ENCODE data around the gene SCNN1B.

The SCNN1B gene

GRCh38 chr16:23401139-23401538 lies 99.0 kb downstream of the SCNN1B start:
- no peak for DNase-seq

GRCh38 chr16:23402100-23402499 lies 100.0 kb downstream of the SCNN1B start:
- no peak for DNase-seq

DNA sequence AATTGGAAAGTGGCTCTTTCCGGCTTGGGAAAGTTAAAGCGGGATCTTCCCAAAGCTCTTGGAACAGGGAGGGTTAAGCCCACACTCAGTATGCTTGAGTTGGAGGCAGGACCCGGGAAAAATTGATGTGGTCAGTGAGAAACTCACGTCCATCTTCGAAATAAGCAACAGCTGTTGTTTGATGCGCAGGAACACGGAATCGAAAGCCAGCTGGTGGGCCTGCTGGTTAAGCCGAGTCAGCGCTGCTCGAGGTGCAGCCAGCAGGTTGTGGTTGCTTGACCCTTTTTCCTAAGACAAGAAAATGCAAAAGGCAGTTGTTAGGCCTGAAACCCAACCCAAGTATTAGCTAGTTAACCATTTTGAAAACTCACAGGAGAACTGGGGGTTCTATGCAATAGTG lies 101.4 kb downstream of the SCNN1B start:
- no peak for DNase-seq

- DNase-seq: no peak
Measured at GRCh38 chr16:23406024-23406423, 103.9 kb downstream of the SCNN1B start.

DNA sequence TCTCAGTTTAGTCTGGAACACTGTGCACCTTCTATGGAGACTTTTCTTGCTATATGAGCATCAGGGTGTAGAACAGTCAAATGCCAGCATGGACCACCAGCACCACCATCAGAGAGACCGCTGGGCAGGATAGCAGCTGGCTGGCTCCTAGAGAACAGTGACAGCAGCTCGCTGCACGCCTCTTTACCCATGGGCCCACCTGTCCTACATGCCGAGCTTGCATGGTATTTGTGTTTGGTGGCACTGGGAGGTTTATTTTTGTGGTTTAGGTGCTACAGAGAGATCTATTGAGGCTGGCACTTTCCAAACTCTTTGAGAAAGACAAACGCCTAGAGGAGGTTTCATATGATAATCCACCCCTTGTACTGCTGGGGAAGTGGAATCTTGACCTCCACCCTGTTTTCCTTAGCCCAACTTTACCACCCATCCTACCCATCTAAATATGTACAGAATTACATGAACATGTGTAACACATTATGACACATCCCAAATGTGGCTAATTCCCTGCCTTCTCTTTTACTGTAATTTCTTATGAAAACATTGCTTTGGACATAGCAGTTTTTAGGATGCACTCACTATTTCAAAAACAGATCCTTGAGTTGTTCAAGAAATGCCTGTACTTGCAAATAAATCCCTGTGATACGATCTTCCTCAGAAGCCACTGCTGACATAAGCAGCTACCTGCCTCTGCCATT lies 104.6 kb downstream of the SCNN1B start:
- no peak for DNase-seq

DNA sequence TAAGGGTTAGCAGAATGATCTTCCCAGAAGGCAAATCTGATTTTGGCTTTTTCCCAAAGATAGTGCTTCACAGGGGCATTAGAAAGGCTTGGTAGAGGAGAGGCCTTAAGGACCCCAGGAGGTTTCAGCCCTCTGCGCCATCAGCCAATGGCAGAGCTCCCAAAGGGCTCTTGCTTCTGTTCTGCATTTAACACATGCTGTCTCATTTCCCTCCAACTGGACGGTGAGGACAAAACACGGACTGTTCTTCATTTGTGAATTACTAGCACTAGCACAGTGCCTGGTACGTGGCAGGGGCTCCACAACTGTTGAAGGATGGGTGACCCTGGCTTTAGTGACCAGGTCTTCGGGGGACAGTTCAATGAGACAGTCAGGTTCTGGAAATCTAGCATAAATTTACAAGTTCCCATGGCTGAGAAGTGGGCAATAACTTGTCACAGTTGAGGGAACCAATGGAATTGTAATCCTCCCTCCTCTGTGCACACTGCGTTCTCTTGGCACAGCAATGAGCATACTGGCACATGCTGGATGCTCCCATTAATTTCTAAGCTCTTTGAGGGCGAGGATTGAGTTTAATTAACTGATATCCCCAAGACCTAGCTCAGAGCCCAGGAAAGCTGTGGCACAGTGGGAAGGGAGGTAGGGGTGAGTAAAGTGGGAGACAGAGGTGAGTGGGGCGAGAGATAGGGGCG lies 105.5 kb downstream of the SCNN1B start:
- DNase-seq: peak in 3 of 58 donors; percentile 2 to 12 (median 9)

DNA sequence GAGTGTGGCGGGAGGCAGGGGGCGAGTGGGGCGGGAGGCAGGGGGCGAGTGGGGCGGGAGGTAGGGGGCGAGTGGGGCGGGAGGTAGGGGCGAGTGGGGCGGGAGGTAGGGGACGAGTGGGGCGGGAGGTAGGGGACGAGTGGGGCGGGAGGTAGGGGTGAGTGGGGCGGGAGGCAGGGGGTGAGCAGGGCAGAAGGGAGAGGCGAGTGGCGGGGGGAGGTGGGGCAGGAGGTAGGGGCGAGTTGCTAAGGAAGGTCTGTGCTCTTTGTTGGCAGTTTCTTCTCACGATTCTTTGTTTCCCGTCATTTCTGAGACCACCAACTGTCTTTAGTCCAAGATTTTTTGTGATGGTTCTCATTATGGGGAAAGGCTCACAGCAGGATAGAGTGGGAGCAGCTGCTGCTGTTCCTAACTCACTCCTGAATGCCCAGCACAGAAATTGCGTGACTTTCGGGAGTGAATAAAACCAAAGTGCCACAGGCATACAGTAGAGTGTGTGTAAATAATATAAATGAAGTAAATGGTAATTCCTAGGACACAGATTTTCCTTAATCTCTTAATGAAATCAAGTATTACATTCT lies 106.2 kb downstream of the SCNN1B start:
- peak in 2 of 58 donors; percentile 12 to 44 for DNase-seq

DNA sequence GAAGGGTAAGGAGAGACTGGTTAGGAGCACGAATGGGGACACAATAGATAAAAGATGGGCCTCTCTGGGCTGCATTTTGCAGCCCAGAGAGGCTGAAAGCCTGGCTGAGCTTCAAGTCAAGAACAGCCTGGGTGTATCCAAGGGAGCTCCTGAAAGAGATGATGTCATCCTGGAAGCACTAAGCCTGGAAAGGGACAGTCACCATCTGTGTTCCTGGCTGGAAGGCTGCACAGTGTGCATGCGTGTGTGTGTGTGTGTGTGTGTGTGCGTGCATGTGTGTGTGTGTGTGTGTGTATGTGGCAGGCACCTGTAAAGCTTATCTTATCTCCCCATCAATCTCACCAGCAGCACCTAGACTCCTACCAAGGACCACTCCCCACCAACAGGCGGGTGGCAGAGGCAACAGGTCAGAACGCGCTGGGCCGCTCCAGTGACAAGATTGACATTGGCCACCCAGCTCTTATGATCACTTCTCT lies 106.8 kb downstream of the SCNN1B start:
- DNase-seq: peak in 41 of 58 donors; percentile 11 to 80 (median 40)

GRCh38 chr16:23409522-23409921 lies 107.4 kb downstream of the SCNN1B start:
- no peak for DNase-seq

GRCh38 chr16:23410176-23410575 lies 108.1 kb downstream of the SCNN1B start:
- DNase-seq: no peak

DNA sequence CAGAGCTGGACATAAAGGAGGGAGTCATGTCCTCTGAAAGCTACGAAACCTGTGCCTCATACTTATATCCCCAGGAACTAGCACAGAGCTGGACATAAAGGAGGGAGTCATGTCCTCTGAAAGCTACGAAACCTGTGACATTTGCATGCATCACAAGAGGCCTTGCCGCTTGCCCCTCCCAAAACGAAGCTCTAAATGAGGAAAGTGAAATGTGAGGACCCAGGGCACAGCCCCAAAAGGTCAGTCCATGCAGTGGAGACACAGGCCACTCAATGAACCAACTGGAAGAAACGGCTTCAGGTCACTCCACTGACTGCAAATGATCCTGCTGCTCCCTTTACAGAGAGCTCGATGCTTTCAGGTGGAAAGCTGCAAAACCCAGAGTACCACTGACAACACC lies 112.6 kb downstream of the SCNN1B start:
- no peak for DNase-seq

DNA sequence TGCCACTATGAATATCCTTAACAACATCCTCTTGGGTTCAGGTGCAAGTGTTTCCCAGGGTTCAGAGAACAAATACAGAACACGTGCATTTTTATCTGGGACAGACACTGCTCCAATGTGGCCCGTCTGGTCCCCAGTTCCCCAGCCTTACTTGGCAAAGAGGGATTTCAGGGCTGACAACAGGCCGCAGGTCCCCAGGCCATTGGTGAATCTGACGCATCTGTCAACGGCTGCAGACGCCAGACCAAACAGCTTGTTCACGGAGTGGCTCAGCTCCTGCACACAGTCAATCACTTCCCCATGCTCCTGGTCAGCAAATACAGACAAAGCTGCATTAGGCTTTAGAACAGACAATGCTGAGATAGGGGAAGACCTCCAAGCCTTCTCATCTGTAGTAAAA lies 114.7 kb downstream of the SCNN1B start:
- no peak for DNase-seq

GRCh38 chr16:23420011-23420410 lies 117.9 kb downstream of the SCNN1B start:
- DNase-seq: no peak

- DNase-seq: peak in 6 of 58 donors; percentile 11 to 60 (median 24)
Measured at GRCh38 chr16:23423496-23424049, 121.5 kb downstream of the SCNN1B start.

DNA sequence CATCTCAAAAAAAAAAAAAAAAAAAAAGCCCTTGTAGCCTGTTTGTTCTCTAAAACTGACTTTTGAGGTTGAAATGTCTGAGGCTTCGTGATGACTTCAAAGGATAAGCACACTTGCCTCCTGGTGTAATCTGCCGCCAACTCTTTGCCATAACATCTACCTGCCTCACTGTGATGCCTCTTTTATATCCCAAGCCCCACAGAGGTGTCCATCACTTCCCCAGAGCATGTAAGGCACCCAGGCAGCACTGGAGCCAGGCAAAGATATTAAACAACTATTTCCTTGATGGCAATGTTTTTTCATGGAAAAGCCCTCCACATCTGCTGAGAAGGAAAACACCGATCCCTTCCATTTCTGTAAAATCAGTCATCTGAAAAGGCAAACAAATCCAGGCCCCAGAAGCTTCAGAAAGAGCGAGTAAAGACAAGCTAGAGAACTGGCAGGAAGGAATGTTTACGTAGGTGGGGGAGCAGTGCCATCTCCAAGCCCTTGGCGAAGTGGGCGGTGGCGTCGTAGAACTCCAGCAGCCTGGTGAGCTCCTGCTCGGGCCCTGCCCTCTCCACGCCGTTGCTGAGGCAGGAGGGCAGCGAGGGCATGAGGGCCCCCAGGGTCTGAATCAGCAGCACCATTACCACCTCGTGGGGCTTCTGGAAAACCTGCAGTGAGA lies 122.3 kb downstream of the SCNN1B start:
- peak in 3 of 58 donors; percentile 3 to 4 (median 4) for DNase-seq

DNA sequence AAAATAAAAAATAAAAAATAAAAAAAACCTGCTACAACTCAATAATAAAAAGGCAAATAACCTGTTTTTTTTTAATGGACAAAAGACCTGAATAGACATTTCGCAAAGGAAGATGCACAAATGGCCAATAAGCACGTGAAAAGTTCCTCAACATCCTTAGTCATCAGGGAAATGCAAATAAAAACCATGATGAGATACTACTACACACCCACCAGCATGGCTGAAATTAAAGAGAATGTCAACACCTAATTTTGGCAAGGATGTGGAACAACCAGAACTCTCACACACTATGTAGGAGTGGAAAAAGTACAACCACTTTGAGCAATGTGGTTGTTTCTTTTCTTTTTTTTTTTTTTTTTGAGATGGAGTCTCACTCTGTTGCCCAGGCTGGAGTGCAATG lies 126.2 kb downstream of the SCNN1B start:
- DNase-seq: no peak
